Lower leg skin (tissue), 4 donors: ENCODE results near the gene PRKAG1. TPM values are rescaled to one million over a fixed set of nuclear protein-coding genes. Genes with fewer than 3 reads are reported as not detected.

Experiments
- DNase-seq, 2 donors: peaks; one replicate each; pipeline ENCODE4 v3.0.0-alpha.2; 2019; ENCODE audit warnings: low spot score in 2 of 2
- H3K4me3 ChIP-seq: fragments of 200-600 bp; sonication (generic); 2 replicates; pipeline ENCODE4 v1.5.1; 2017; ENCODE audit warnings: mild to moderate bottlenecking, low read depth; ENCODE audit not compliant: poor library complexity, severe bottlenecking
- POLR2A ChIP-seq, 2 donors: fragments of 450-650 bp; IDR thresholded peaks; one replicate each; pipeline ENCODE4 v1.6.1; 2016 to 2017; ENCODE audit warnings: antibody characterized with exemption in 2 of 2, mild to moderate bottlenecking in 1 of 2, moderate library complexity in 1 of 2
- WGBS, 2 donors: methylation state at CpG; one replicate each; pipeline ENCODE4 v1.1.5; 2018; 5-methylcytosine and 5-hydroxymethylcytosine counted together
- intact Hi-C: fragments of 100-400 bp; cut with DNase I; formaldehyde crosslinking; loops from one replicate; pipeline ENCODE4 v1.15.0; 2023; ENCODE audit warnings: low total_unique reads
- total RNA-seq, 4 donors: library from RNA; depleted of rRNA; stranded (reverse); fragments of >200 nt; gene quantifications; one replicate each; pipeline ENCODE4 v1.1.0, GENCODE V29; 2016
- TF ChIP-seq, protein P1 (sequence below), 3 donors: fragments of 450-650 bp; IDR thresholded peaks; one replicate each; pipeline ENCODE4 v1.5.1; 2016; ENCODE audit warnings: antibody characterized with exemption in 3 of 3, mild to moderate bottlenecking in 3 of 3, moderate library complexity in 2 of 3

Gene PRKAG1
- total RNA-seq, 4 donors from 2014 or later, result 30.3 to 57.8 (median 49.2) TPM

DNA sequence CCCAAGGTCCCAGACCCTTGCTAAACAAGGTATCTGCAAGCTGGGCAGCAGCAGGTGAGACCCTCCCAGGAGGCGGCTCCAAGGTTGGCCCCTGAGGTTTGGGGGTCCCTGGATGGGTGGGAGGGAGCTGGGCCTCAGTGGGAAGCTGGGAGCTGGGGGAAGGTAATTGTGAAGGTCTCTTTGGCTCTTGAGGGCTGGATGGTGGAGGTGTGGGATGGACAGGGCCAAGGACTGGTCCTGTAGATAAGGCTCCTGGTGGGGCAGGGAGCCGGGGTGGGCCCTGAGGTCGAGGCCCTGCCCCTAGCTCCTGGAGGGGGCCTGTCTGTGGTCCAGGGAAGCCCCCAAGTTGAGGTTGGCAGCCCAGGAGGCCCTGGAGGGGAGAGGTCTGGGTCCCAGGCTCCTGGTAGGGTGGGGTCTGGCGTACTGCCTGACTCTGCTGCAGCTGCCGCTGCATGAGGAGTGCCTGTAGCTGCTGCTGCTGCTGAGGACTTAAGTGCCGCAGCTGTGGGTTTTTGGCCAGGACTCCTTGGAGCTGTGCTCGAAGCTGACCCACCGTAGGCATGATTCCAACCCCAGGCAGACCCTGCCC lies 13.1 kb upstream of the PRKAG1 start:
- H3K4me3 ChIP-seq, result no peak overlapping the region
- no peak for DNase-seq
- intact Hi-C loops, result no loop called here
- TF ChIP-seq POLR2A (IDR thresholded peaks at IDR 0.05), result no peak
- TF ChIP-seq, protein P1, sequence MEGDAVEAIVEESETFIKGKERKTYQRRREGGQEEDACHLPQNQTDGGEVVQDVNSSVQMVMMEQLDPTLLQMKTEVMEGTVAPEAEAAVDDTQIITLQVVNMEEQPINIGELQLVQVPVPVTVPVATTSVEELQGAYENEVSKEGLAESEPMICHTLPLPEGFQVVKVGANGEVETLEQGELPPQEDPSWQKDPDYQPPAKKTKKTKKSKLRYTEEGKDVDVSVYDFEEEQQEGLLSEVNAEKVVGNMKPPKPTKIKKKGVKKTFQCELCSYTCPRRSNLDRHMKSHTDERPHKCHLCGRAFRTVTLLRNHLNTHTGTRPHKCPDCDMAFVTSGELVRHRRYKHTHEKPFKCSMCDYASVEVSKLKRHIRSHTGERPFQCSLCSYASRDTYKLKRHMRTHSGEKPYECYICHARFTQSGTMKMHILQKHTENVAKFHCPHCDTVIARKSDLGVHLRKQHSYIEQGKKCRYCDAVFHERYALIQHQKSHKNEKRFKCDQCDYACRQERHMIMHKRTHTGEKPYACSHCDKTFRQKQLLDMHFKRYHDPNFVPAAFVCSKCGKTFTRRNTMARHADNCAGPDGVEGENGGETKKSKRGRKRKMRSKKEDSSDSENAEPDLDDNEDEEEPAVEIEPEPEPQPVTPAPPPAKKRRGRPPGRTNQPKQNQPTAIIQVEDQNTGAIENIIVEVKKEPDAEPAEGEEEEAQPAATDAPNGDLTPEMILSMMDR (IDR thresholded peaks at IDR 0.05), result no peak
- WGBS, 2 donors, result 86 to 88% methylated on average over 8 of the region's 8 CpGs

DNA sequence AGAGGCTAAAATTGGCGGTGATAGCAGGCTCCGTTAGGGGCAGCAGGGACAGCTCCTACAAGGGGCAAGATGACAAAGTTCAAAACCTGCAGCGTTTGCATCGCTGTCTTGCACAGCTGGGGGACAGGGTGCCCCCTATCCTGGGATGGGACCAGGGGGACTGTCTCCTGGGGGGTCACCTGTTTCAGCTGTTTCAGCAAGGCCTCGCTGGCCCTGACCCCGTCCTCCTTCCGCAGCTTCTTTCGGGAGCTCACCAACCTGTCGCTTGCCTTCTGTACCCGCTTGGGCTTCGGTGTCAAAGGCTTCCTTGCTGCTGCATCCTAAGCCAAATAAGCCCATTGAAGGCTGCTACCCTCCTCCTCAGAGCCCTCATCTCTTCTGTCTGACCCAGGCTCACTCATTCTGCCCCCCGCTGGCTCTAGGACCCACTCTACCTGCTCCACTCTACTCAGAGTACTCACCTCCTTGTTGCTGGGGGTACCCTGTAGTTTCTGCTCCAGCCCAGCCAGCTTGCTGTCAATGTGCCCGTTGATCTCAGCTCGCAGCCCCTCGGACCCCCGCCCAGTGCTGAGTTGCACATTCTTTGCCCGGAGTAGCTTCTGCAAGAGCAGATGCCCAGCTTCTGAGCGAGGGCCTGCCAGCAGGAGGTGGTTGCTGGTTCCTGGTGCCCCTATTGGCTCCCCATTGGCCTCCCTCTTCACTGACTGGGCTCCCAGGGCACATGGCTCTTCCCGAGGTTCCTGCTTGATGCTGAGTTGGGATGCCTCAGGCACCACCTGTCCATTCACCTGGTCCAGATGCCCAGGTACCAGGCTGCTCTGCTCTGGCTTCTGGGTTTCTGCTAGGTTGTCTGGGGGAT lies 12.4 kb upstream of the PRKAG1 start:
- no peak overlapping the region for H3K4me3 ChIP-seq
- DNase-seq, result peak in 1 of 2 donors; percentile 83
- intact Hi-C loops, result no loop called here
- TF ChIP-seq POLR2A (IDR thresholded peaks at IDR 0.05), result no peak
- TF ChIP-seq, protein P1 (IDR thresholded peaks at IDR 0.05), result no peak
- 91 to 95% methylated on average over 19 of the region's 19 CpGs for WGBS, 2 donors

DNA sequence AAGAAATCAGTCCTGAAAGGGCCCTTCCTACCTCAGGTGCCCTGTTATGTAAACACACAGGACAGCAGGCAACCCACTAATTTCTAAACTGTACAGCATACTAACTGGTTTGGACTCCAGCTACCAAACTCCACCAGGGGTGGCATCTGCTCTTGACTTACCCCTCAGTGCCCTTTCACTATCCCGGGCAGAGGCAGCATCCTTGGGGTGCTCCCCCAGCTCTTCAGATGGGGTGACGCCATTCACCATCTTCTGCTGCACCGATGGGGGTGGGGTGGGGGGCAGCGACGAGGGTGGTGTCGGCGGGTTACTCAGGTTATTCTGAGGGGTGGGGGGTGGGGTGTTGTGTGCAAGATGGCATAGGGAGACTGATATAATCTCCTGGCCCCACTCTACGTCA lies 11.5 kb upstream of the PRKAG1 start:
- 83 to 91% methylated on average over 8 of the region's 8 CpGs for WGBS, 2 donors
- TF ChIP-seq, protein P1 (IDR thresholded peaks at IDR 0.05), result no peak
- no peak for TF ChIP-seq POLR2A (IDR thresholded peaks at IDR 0.05)
- peak in 1 of 2 donors; percentile 72 for DNase-seq
- H3K4me3 ChIP-seq, result no peak overlapping the region
- intact Hi-C loops, result no loop called here

DNA sequence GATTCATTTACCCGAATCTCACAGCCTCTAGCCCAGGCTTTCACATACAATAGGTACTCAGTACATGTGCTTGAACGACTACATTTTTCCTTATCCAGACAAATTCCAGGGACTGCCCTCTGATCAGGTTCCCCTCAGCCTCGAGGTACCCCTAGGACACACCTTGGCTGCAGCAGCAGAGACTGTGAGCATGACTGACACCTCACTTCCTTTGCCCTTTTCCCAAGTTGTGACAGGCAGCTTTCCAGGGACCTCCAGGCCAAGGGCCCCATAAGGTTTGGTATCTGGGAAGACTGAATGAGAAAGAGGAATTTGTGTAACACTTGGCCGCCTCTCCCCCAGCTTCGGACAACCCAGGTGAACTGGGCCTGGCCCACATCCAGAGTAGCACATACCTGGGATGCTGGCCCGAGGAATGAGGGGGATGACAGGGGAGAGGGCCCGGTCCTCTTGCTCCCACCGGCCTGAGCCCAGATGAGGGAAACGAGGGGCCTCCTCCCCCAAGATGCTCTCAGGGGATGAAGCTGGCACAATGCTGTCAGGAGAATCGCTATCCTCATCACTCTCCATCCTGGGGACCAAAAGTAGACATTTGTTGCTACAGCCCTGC lies 10.2 kb upstream of the PRKAG1 start:
- H3K4me3 ChIP-seq, result no peak overlapping the region
- no peak for DNase-seq
- intact Hi-C loops, result no loop called here
- 88 to 91% methylated on average over 10 of the region's 10 CpGs for WGBS, 2 donors
- TF ChIP-seq POLR2A (IDR thresholded peaks at IDR 0.05), result no peak

DNA sequence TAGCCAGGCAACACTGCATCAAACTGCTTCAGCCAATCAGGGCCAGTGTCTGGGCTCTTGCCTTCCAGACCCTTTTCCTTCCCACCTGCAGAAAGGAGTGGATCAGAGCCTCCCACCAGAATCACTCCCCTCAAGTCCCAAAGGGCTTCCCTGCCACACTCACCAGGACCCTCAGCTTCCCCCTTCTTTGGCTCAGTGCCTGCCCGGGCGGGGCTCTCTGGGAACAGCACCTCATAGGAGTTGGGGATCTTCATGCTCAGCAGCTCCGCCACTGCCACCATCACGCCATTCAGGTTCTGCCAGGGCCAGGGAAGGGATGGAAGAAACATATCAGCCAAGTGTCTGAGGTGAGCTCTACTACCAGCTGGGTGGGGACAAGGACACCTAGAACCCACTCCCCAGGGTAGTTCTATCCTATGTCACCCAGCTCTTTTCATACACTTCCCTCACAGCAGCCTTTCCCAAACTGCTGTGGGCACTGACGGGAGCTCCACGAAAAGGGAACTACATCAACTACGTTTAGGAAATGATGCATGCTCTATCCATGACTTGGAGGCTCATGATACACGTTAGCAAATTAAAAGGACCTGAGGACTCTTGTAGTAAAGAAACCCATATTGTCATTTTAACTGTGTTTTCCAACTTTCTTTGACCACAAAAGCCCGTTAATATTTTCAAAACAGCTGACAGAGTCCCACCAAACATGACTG lies 9.4 kb upstream of the PRKAG1 start:
- peak in 1 of 2 donors; percentile 82 for DNase-seq
- TF ChIP-seq POLR2A (IDR thresholded peaks at IDR 0.05), result no peak
- TF ChIP-seq, protein P1 (IDR thresholded peaks at IDR 0.05), result no peak
- no peak overlapping the region for H3K4me3 ChIP-seq
- 79 to 95% methylated on average over 9 of the region's 9 CpGs for WGBS, 2 donors
- intact Hi-C loops, result no loop called here
